GM12878 (cell line): Measurements from ENCODE around the gene URB1. TPM values are rescaled to one million over a fixed set of nuclear protein-coding genes. Genes with fewer than 3 reads are reported as not detected.

ENCODE experiments used
- BRCA1 ChIP-seq: IDR thresholded peaks from 2 replicates; pipeline ENCODE4 v1.6.1; 2011; ENCODE audit warnings: low read depth, low read length, improper control_type of control experiment
- CHD2 ChIP-seq: IDR thresholded peaks from 2 replicates; pipeline ENCODE4 v1.6.1; 2011; ENCODE audit warnings: low read depth, low read length, improper control_type of control experiment, borderline replicate concordance
- ESRRA ChIP-seq: IDR thresholded peaks from 2 replicates; pipeline ENCODE4 v1.6.1; 2012; ENCODE audit warnings: mild to moderate bottlenecking, low read length, improper control_type of control experiment
- LARP7 ChIP-seq: fragments of 450-650 bp; IDR thresholded peaks from 2 replicates; pipeline ENCODE4 v1.6.1; 2017; ENCODE audit warnings: mild to moderate bottlenecking
- MTA2 ChIP-seq: fragments of 450-650 bp; IDR thresholded peaks from 2 replicates; pipeline ENCODE4 v1.6.1; 2016; ENCODE audit warnings: low read depth, mild to moderate bottlenecking, moderate library complexity
- PML ChIP-seq: IDR thresholded peaks from 2 replicates; pipeline ENCODE4 v1.6.1; 2012; ENCODE audit warnings: low read length, inconsistent platforms
- RUNX3 ChIP-seq: IDR thresholded peaks from 2 replicates; pipeline ENCODE4 v1.6.1; 2012; ENCODE audit warnings: low read length, inconsistent platforms
- SIN3A ChIP-seq: IDR thresholded peaks from 2 replicates; pipeline ENCODE4 v1.6.1; 2012; ENCODE audit warnings: low read depth, low read length, improper control_type of control experiment
- SREBF1 ChIP-seq: IDR thresholded peaks from 2 replicates; pipeline ENCODE4 v1.6.1; 2012; ENCODE audit warnings: mild to moderate bottlenecking, low read length
- STAT1 ChIP-seq: fragments of 450-650 bp; conservative IDR thresholded peaks from 2 replicates; pipeline ENCODE4 v1.6.1; 2014; ENCODE audit warnings: antibody characterized with exemption, mild to moderate bottlenecking
- WRNIP1 ChIP-seq: IDR thresholded peaks from 2 replicates; pipeline ENCODE4 v1.6.1; 2011; ENCODE audit warnings: low read depth, low read length, improper control_type of control experiment, borderline replicate concordance
- polyA plus RNA-seq, 11 experiments: library from polyadenylated mRNA; depleted of rRNA in 4 of 11; unstranded in 6 of 11; stranded (reverse) in 5 of 11; fragments of >200 nt; fragmentation: Nextera tagmentation in 4 of 11; fragmentation: Illumina TruSeq in 1 of 11; extraction: Ambion mirVana in 4 of 11; extraction: Trizol in 1 of 11; gene quantifications; 1 replicate in 1 of 11; 2 replicates in 10 of 11; pipeline versions ENCODE4 v1.2.1 to v1.2.3, GENCODE V29; 2011 to 2016; ENCODE audit warnings: inconsistent platforms in 2 of 11, missing spikeins in 2 of 11, low read depth in 1 of 11
- total RNA-seq, 4 experiments: library from RNA; depleted of rRNA in 3 of 4; stranded (reverse); fragments of >200 nt in 3 of 4; fragmentation: Illumina TruSeq in 1 of 4; extraction: Trizol in 1 of 4; gene quantifications; 2 replicates each; pipeline versions ENCODE4 v1.2.1 to v1.2.3, GENCODE V29; 2013 to 2021
- TF ChIP-seq, protein P1 (sequence below): fragments of 450-650 bp; IDR thresholded peaks from 2 replicates; pipeline ENCODE4 v1.6.1; 2016; ENCODE audit warnings: mild to moderate bottlenecking
- TF ChIP-seq, protein P2 (sequence below): IDR thresholded peaks from 2 replicates; pipeline ENCODE4 v1.6.1; 2012; ENCODE audit warnings: mild to moderate bottlenecking, low read depth, low read length
- TF ChIP-seq, protein P3 (sequence below): fragments of 450-650 bp; IDR thresholded peaks from 2 replicates; pipeline ENCODE4 v1.6.1; 2014; ENCODE audit warnings: mild to moderate bottlenecking

URB1 gene
- total and polyA plus RNA-seq, 10 of the 15 experiments (the other 5 are each of a cell fraction or from before 2014, with no cell fraction given) = 0.56 to 23.2 (median 8.9) TPM

DNA sequence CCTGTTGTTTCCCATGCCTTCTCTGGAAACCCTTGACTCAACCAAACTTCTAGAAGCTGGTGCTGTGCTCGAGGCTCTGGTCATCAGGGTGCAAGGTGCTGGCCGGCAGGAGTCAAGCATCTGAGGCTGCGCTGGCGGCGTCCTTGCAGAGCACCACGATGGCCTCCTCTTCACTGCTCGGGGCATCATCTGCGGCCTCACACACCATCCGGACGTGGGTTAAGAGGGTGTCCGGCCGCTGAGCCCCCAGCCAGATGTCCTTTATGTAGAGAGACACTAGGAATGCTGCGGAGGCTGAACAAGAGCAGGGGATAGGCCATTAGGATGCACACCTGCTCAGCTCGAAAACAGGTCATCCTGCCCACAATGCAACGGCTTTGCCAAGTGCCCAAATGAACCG lies 78.0 kb downstream of the URB1 start (continued):
- TF ChIP-seq, protein P1, sequence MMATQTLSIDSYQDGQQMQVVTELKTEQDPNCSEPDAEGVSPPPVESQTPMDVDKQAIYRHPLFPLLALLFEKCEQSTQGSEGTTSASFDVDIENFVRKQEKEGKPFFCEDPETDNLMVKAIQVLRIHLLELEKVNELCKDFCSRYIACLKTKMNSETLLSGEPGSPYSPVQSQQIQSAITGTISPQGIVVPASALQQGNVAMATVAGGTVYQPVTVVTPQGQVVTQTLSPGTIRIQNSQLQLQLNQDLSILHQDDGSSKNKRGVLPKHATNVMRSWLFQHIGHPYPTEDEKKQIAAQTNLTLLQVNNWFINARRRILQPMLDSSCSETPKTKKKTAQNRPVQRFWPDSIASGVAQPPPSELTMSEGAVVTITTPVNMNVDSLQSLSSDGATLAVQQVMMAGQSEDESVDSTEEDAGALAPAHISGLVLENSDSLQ = no peak
- TF ChIP-seq RUNX3 (no peak), MTA2 (no peak), WRNIP1 (no peak), ESRRA (no peak), BRCA1 (no peak), SREBF1 (no peak), STAT1 (no peak), PML (no peak), LARP7 (no peak), CHD2 (no peak), SIN3A (no peak)
- TF ChIP-seq, protein P2, sequence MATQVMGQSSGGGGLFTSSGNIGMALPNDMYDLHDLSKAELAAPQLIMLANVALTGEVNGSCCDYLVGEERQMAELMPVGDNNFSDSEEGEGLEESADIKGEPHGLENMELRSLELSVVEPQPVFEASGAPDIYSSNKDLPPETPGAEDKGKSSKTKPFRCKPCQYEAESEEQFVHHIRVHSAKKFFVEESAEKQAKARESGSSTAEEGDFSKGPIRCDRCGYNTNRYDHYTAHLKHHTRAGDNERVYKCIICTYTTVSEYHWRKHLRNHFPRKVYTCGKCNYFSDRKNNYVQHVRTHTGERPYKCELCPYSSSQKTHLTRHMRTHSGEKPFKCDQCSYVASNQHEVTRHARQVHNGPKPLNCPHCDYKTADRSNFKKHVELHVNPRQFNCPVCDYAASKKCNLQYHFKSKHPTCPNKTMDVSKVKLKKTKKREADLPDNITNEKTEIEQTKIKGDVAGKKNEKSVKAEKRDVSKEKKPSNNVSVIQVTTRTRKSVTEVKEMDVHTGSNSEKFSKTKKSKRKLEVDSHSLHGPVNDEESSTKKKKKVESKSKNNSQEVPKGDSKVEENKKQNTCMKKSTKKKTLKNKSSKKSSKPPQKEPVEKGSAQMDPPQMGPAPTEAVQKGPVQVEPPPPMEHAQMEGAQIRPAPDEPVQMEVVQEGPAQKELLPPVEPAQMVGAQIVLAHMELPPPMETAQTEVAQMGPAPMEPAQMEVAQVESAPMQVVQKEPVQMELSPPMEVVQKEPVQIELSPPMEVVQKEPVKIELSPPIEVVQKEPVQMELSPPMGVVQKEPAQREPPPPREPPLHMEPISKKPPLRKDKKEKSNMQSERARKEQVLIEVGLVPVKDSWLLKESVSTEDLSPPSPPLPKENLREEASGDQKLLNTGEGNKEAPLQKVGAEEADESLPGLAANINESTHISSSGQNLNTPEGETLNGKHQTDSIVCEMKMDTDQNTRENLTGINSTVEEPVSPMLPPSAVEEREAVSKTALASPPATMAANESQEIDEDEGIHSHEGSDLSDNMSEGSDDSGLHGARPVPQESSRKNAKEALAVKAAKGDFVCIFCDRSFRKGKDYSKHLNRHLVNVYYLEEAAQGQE = no peak
- TF ChIP-seq, protein P3, sequence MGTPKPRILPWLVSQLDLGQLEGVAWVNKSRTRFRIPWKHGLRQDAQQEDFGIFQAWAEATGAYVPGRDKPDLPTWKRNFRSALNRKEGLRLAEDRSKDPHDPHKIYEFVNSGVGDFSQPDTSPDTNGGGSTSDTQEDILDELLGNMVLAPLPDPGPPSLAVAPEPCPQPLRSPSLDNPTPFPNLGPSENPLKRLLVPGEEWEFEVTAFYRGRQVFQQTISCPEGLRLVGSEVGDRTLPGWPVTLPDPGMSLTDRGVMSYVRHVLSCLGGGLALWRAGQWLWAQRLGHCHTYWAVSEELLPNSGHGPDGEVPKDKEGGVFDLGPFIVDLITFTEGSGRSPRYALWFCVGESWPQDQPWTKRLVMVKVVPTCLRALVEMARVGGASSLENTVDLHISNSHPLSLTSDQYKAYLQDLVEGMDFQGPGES = no peak
